SU-DHL-6 (cell line): ENCODE results near the gene KY.
A peak's percentile ranks its signal among the peaks of the same experiment; 100 is the strongest.

Source experiments
- H2AFZ ChIP-seq: fragments of 200-600 bp; sonication (generic); 2 replicates; pipeline ENCODE4 v1.6.1; 2014; ENCODE audit warnings: low read depth, mild to moderate bottlenecking, moderate library complexity, mixed read lengths, antibody characterized with exemption, low read length; ENCODE audit not compliant: severe bottlenecking
- H3F3A ChIP-seq: fragments of 200-600 bp; shearing (Covaris generic); 2 replicates; pipeline ENCODE4 v1.6.0; 2016; ENCODE audit warnings: antibody characterized with exemption, mild to moderate bottlenecking; ENCODE audit not compliant: insufficient read depth
- H3K27ac ChIP-seq: fragments of 200-600 bp; sonication (generic); 2 replicates; pipeline ENCODE4 v1.5.1; 2016; ENCODE audit warnings: low read depth, mild to moderate bottlenecking, low read length, moderate library complexity, mixed read lengths
- H3K27me3 ChIP-seq: fragments of 200-600 bp; sonication (generic), shearing (Covaris generic); 2 replicates; pipeline ENCODE4 v1.6.0; 2014; ENCODE audit warnings: mild to moderate bottlenecking, low read length
- H3K36me3 ChIP-seq: fragments of 200-600 bp; sonication (generic); 2 replicates; pipeline ENCODE4 v1.6.1; 2014; ENCODE audit warnings: mild to moderate bottlenecking, low read length, mixed read lengths
- H3K4me2 ChIP-seq: fragments of 300-600, 200-600 bp; shearing (Covaris generic), sonication (generic); 2 replicates; pipeline ENCODE4 v1.6.0; 2014; ENCODE audit warnings: low read length, low read depth, mild to moderate bottlenecking; ENCODE audit not compliant: poor library complexity, severe bottlenecking
- H3K4me3 ChIP-seq: fragments of 200-600 bp; sonication (generic); 2 replicates; pipeline ENCODE4 v1.5.1; 2014; ENCODE audit warnings: antibody characterized with exemption, low read length, mild to moderate bottlenecking, mixed read lengths; ENCODE audit not compliant: insufficient read depth, poor library complexity, severe bottlenecking
- H3K79me2 ChIP-seq: fragments of 200-600 bp; sonication (generic); 2 replicates; pipeline ENCODE4 v1.6.1; 2014; ENCODE audit warnings: mild to moderate bottlenecking, low read length, moderate library complexity; ENCODE audit not compliant: insufficient read depth
- H3K9ac ChIP-seq: fragments of 200-600 bp; sonication (generic); 2 replicates; pipeline ENCODE4 v1.7.0; 2014; ENCODE audit warnings: mild to moderate bottlenecking, low read length
- H3K9me2 ChIP-seq: fragments of 200-600 bp; sonication (generic); replicated peaks from 2 replicates; pipeline ENCODE4 v1.6.1; 2014; ENCODE audit warnings: low read length; ENCODE audit not compliant: insufficient read depth
- H3K9me3 ChIP-seq: fragments of 200-600 bp; sonication (generic); 2 replicates; pipeline ENCODE4 v1.6.1; 2014; ENCODE audit warnings: low read length, mixed read lengths; ENCODE audit not compliant: insufficient read depth
- H4K20me1 ChIP-seq: fragments of 200-600 bp; sonication (generic); 2 replicates; pipeline ENCODE4 v1.6.1; 2014; ENCODE audit warnings: low read depth, mild to moderate bottlenecking, antibody characterized with exemption, low read length, moderate library complexity, mixed read lengths
- CTCF ChIP-seq: fragments of 200-600 bp; sonication (generic); IDR thresholded peaks from one replicate; pipeline ENCODE4 v1.5.1; 2017; ENCODE audit warnings: antibody characterized with exemption, mild to moderate bottlenecking, low read length, moderate library complexity; ENCODE audit not compliant: insufficient read depth, poor library complexity, severe bottlenecking
- EZH2phosphoT487 ChIP-seq: fragments of 200-600 bp; sonication (generic), shearing (Covaris generic); conservative IDR thresholded peaks from 2 replicates; pipeline ENCODE4 v1.6.1; 2018; ENCODE audit warnings: mild to moderate bottlenecking, antibody characterized with exemption, low read length, moderate library complexity, mixed read lengths

KY gene

GRCh38 chr3:134638385-134639030 lies 12.3 kb downstream of the KY start:
- Histone ChIP-seq H2AFZ (no peak overlapping the region), H3K27me3 (no peaks in the 10 kb centered on the region), H3K4me2 (no peak overlapping the region), H4K20me1 (no peaks in the 10 kb centered on the region), H3K36me3 (no peaks in the 10 kb centered on the region), H3K79me2 (no peaks in the 10 kb centered on the region), H3K9ac (no peak overlapping the region), H3F3A (no peaks in the 10 kb centered on the region), H3K9me3 (no peaks in the 10 kb centered on the region), H3K27ac (no peak overlapping the region), H3K4me3 (no peak overlapping the region), H3K9me2 (no peaks in the 10 kb centered on the region)
- no peak for TF ChIP-seq EZH2phosphoT487

- Histone ChIP-seq H3K27me3 (no peaks in the 10 kb centered on the region), H3K9ac (no peak overlapping the region), H3K4me3 (no peak overlapping the region), H3K79me2 (no peaks in the 10 kb centered on the region), H3K36me3 (no peaks in the 10 kb centered on the region), H4K20me1 (no peaks in the 10 kb centered on the region), H3F3A (no peaks in the 10 kb centered on the region), H3K27ac (no peak overlapping the region), H3K9me3 (no peaks in the 10 kb centered on the region), H2AFZ (no peak overlapping the region), H3K4me2 (no peak overlapping the region), H3K9me2 (no peaks in the 10 kb centered on the region)
- no peak for TF ChIP-seq CTCF
- TF ChIP-seq EZH2phosphoT487 = no peak
These were observed 14.4 kb downstream of the KY start for GRCh38 chr3:134636406-134636805.

- H3K4me3 ChIP-seq = no peak overlapping the region
- no peaks in the 10 kb centered on the region for H3K9me3 ChIP-seq
- H3K4me2 ChIP-seq = no peak overlapping the region
- H3K36me3 ChIP-seq = no peaks in the 10 kb centered on the region
- no peaks in the 10 kb centered on the region for H3F3A ChIP-seq
- H4K20me1 ChIP-seq = no peaks in the 10 kb centered on the region
- H3K9me2 ChIP-seq = no peaks in the 10 kb centered on the region
- H3K27ac ChIP-seq = no peak overlapping the region
- no peaks in the 10 kb centered on the region for H3K79me2 ChIP-seq
- H2AFZ ChIP-seq = no peak overlapping the region
- no peak overlapping the region for H3K9ac ChIP-seq
- H3K27me3 ChIP-seq = no peaks in the 10 kb centered on the region
- TF ChIP-seq CTCF (peak; percentile 38), EZH2phosphoT487 (no peak)
These were observed 20.3 kb downstream of the KY start for GRCh38 chr3:134630506-134630905.

- no peaks in the 10 kb centered on the region for H3K9me3 ChIP-seq
- H3K27me3 ChIP-seq = no peaks in the 10 kb centered on the region
- no peaks in the 10 kb centered on the region for H3K79me2 ChIP-seq
- TF ChIP-seq CTCF = no peak
- no peak for TF ChIP-seq EZH2phosphoT487
- no peaks in the 10 kb centered on the region for H3K9me2 ChIP-seq
- H3F3A ChIP-seq = no peaks in the 10 kb centered on the region
- no peak overlapping the region for H2AFZ ChIP-seq
- H3K36me3 ChIP-seq = no peaks in the 10 kb centered on the region
- no peaks in the 10 kb centered on the region for H4K20me1 ChIP-seq
- H3K4me2 ChIP-seq = no peak overlapping the region
- H3K9ac ChIP-seq = no peak overlapping the region
- no peak overlapping the region for H3K27ac ChIP-seq
- H3K4me3 ChIP-seq = no peak overlapping the region
These were observed 21.9 kb downstream of the KY start for GRCh38 chr3:134628884-134629283.
